PFSK-1 (cell line): ENCODE results near the gene SNX8.

Experiments
- FOXP2 ChIP-seq: optimal IDR thresholded peaks from 2 replicates; pipeline ENCODE3; 2011; ENCODE audit warnings: borderline replicate concordance, control low read depth, inconsistent platforms; ENCODE audit not compliant: insufficient read depth; ENCODE audit errors: extremely low read length, extremely low read depth
- POLR2AphosphoS5 ChIP-seq: IDR thresholded peaks from 2 replicates; pipeline ENCODE4 v1.6.1; 2012; ENCODE audit warnings: low read depth, mild to moderate bottlenecking, control low read depth, low read length, moderate library complexity
- SIN3A ChIP-seq: IDR thresholded peaks from 2 replicates; pipeline ENCODE4 v1.6.1; 2012; ENCODE audit warnings: mild to moderate bottlenecking, low read length, moderate library complexity, borderline replicate concordance; ENCODE audit not compliant: insufficient read depth
- TF ChIP-seq, protein P1 (sequence below), 2 experiments: IDR thresholded peaks; 2 replicates each; pipeline versions ENCODE4 v1.6.1 to v1.8.0; 2011 to 2012; ENCODE audit warnings: low read depth in 2 of 2, low read length in 2 of 2, control low read depth in 1 of 2, inconsistent platforms in 1 of 2, mild to moderate bottlenecking in 1 of 2, moderate library complexity in 1 of 2; ENCODE audit not compliant: insufficient read depth in 1 of 2

DNA sequence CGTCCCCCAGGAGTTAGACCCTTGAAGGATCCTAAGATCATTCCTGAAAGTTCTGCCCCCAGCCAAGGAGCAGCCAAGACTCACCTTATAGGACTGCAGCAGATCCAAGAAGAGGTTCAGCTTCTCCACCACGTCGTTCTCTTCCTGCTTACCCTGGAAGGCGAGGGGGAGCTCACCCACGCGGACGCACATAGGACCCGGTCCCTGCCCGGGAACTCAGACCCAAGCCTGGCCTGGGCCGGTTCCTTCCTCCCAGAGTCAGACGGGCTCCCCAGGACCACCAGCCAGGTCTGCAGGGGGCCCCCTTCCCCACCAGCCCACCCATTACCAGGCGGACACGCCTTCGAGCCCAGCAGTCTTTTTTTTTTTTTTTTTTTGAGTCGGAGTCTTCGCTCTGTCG, 56.6 kb downstream of the SNX8 start:
- no peak for TF ChIP-seq SIN3A
- no peak for TF ChIP-seq FOXP2
- TF ChIP-seq, protein P1, sequence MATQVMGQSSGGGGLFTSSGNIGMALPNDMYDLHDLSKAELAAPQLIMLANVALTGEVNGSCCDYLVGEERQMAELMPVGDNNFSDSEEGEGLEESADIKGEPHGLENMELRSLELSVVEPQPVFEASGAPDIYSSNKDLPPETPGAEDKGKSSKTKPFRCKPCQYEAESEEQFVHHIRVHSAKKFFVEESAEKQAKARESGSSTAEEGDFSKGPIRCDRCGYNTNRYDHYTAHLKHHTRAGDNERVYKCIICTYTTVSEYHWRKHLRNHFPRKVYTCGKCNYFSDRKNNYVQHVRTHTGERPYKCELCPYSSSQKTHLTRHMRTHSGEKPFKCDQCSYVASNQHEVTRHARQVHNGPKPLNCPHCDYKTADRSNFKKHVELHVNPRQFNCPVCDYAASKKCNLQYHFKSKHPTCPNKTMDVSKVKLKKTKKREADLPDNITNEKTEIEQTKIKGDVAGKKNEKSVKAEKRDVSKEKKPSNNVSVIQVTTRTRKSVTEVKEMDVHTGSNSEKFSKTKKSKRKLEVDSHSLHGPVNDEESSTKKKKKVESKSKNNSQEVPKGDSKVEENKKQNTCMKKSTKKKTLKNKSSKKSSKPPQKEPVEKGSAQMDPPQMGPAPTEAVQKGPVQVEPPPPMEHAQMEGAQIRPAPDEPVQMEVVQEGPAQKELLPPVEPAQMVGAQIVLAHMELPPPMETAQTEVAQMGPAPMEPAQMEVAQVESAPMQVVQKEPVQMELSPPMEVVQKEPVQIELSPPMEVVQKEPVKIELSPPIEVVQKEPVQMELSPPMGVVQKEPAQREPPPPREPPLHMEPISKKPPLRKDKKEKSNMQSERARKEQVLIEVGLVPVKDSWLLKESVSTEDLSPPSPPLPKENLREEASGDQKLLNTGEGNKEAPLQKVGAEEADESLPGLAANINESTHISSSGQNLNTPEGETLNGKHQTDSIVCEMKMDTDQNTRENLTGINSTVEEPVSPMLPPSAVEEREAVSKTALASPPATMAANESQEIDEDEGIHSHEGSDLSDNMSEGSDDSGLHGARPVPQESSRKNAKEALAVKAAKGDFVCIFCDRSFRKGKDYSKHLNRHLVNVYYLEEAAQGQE (IDR thresholded peaks at IDR 0.05; ENCODE audit: insufficient read depth in 1 of 2, low read depth in 2 of 2, low read length in 2 of 2), result no peak
- no peak for TF ChIP-seq POLR2AphosphoS5
